ENCODE results near the gene NMT2.
A peak's percentile ranks its signal among the peaks of the same experiment; 100 is the strongest.

GRCh38 chr10:15097011-15097812 lies 71.3 kb downstream of the NMT2 start, which contains the start of gene RPP38:
- TF ChIP-seq POLR2A (IDR thresholded peaks at IDR 0.05) (peak in 1 of 2 donors; percentile 58), CTCF (IDR thresholded peaks at IDR 0.05) (no peak), EP300 (IDR thresholded peaks at IDR 0.05) (no peak)

Data from sigmoid colon (tissue), 4 donors.